K562 (cell line): ENCODE measurements around the gene POLR1A. TPM values are rescaled to one million over a fixed set of nuclear protein-coding genes. Genes with fewer than 3 reads are reported as not detected.

ENCODE experiments used
- ATAC-seq: fragments of 200-7000 bp; cut with Tn5 transposase; 3 replicates; pipeline ENCODE4 v1.9.1; 2020; ENCODE audit warnings: moderate library complexity
- BruUV-seq: library from RNA; stranded (reverse); fragments of 400-500 nt; replicated peaks from 2 replicates; lab custom pipeline; 2021; lab: Mats Ljungman, UMichigan
- CTCF ChIA-PET: fragments of 300-600 bp; formaldehyde crosslinking; extraction: SDS; loops from one replicate; lab custom pipeline; 2021; ENCODE audit warnings: low intra/inter-chr PET ratio; lab: Yijun Ruan, JAX
- POLR2A ChIA-PET: fragments of 300-600, 350-650 bp; sonication (Branson Sonifier 250); formaldehyde crosslinking; extraction: SDS; loops from one replicate; lab custom pipeline; 2021; ENCODE audit warnings: antibody characterized with exemption, inconsistent platforms; lab: Yijun Ruan, JAX
- DNase-seq, 4 experiments: peaks; one replicate each; pipeline versions ENCODE4 v3.0.0 to v3.0.0-alpha.2; 2011 to 2018; ENCODE audit warnings: low spot score in 3 of 4, mixed read lengths in 3 of 4; ENCODE audit errors: extremely low read depth in 1 of 4
- FAIRE-seq: peaks from 2 replicates; lab custom pipeline; 2011; peaks lifted over from hg19 to GRCh38; lab: Jason Lieb, UNC
- H2AFZ ChIP-seq: 2 replicates; pipeline ENCODE4 v1.6.0; 2011; ENCODE audit warnings: low read depth, low read length, control low read depth, inconsistent platforms
- H3K27ac ChIP-seq: fragments of 200-600 bp; 3 replicates; pipeline ENCODE4 v1.8.0; 2011; ENCODE audit warnings: low read depth, mild to moderate bottlenecking, control low read depth, inconsistent platforms, low read length, moderate library complexity, mixed read lengths; ENCODE audit errors: extremely low read depth
- H3K27me3 ChIP-seq, 2 experiments: fragments of 300-600 bp in 1 of 2; 2 replicates in 1 of 2; 3 replicates in 1 of 2; pipeline versions ENCODE4 v1.6.0 to v1.8.0; 2011; ENCODE audit warnings: inconsistent platforms in 2 of 2, low read length in 2 of 2, mild to moderate bottlenecking in 1 of 2, mixed read lengths in 1 of 2, moderate library complexity in 1 of 2; ENCODE audit not compliant: control insufficient read depth in 2 of 2, insufficient read depth in 2 of 2
- H3K36me3 ChIP-seq: fragments of 300-600 bp; 3 replicates; pipeline ENCODE4 v1.8.0; 2011; ENCODE audit warnings: mild to moderate bottlenecking, low read length, inconsistent platforms; ENCODE audit not compliant: control insufficient read depth, insufficient read depth
- H3K4me1 ChIP-seq, 2 experiments: fragments of 200-600 bp in 1 of 2; replicated peaks in 1 of 2; 2 replicates in 1 of 2; 3 replicates in 1 of 2; pipeline versions ENCODE4 v1.5.1 to v1.8.0; 2011; ENCODE audit warnings: inconsistent platforms in 2 of 2, low read length in 2 of 2, mild to moderate bottlenecking in 1 of 2, mixed read lengths in 1 of 2, moderate library complexity in 1 of 2; ENCODE audit not compliant: control insufficient read depth in 2 of 2, insufficient read depth in 2 of 2
- H3K4me2 ChIP-seq: 2 replicates; pipeline ENCODE4 v1.6.1; 2011; ENCODE audit warnings: low read length, control low read depth, inconsistent platforms, mixed read lengths; ENCODE audit not compliant: insufficient read depth
- H3K4me3 ChIP-seq: fragments of 200-600 bp; sonication (generic), shearing (Covaris generic); 2 replicates; pipeline ENCODE4 v1.5.1; 2016; ENCODE audit warnings: control low read depth, inconsistent platforms
- H3K79me2 ChIP-seq: fragments of 200-600 bp; 3 replicates; pipeline ENCODE4 v1.8.0; 2011; ENCODE audit warnings: low read length, inconsistent platforms; ENCODE audit not compliant: control insufficient read depth, insufficient read depth
- H3K9ac ChIP-seq, 2 experiments: 2 replicates each; pipeline versions ENCODE4 v1.6.0 to v1.6.1; 2011; ENCODE audit warnings: low read depth in 2 of 2, low read length in 2 of 2, control low read depth in 1 of 2, inconsistent platforms in 1 of 2, mild to moderate bottlenecking in 1 of 2, mixed read lengths in 1 of 2; ENCODE audit not compliant: insufficient read depth in 1 of 2
- H3K9me1 ChIP-seq: one replicate; pipeline ENCODE4 v1.6.0; 2011; ENCODE audit warnings: inconsistent platforms, mild to moderate bottlenecking, low read length, moderate library complexity; ENCODE audit not compliant: control insufficient read depth, insufficient read depth
- H3K9me3 ChIP-seq: replicated peaks from 2 replicates; pipeline ENCODE4 v1.5.1; 2011; ENCODE audit warnings: low read depth, low read length, inconsistent platforms; ENCODE audit not compliant: control insufficient read depth, insufficient read depth
- H4K20me1 ChIP-seq: replicated peaks from 2 replicates; pipeline ENCODE4 v1.6.1; 2011; ENCODE audit warnings: low read length, inconsistent platforms, mixed read lengths; ENCODE audit not compliant: control insufficient read depth, insufficient read depth
- ARID1B ChIP-seq: fragments of 450-650 bp; IDR thresholded peaks from 2 replicates; pipeline ENCODE4 v1.6.1; 2016; ENCODE audit warnings: antibody characterized with exemption, mild to moderate bottlenecking, inconsistent platforms
- MLLT1 ChIP-seq, 2 experiments: fragments of 450-650 bp; IDR thresholded peaks; 2 replicates each; pipeline ENCODE4 v1.6.1; 2016
- MTA2 ChIP-seq: fragments of 450-650 bp; IDR thresholded peaks from 2 replicates; pipeline ENCODE4 v1.6.1; 2016; ENCODE audit warnings: low read depth
- ZBTB7A ChIP-seq: IDR thresholded peaks from 2 replicates; pipeline ENCODE4 v1.6.1; 2011; ENCODE audit warnings: low read depth, mild to moderate bottlenecking, low read length, moderate library complexity, borderline replicate concordance; ENCODE audit not compliant: control insufficient read depth
- ZFP36 ChIP-seq: fragments of 150-350 bp; IDR thresholded peaks from 2 replicates; pipeline ENCODE4 v1.6.1; 2018; ENCODE audit warnings: low read length, low read depth; ENCODE audit not compliant: partially characterized antibody
- ZNF175 ChIP-seq: fragments of 200-800 bp; sonication (Bioruptor generic); IDR thresholded peaks from 2 replicates; pipeline ENCODE4 v1.6.1; 2016; ENCODE audit warnings: low read depth, mild to moderate bottlenecking, missing genetic modification characterization, missing compliant biosample characterization
- WGBS: fragments of 100-300 bp; shearing (Covaris generic); methylation state at CpG from one replicate; pipeline ENCODE4 v1.1.6; 2016; ENCODE audit warnings: low coverage, mixed read lengths; ENCODE audit not compliant: insufficient coverage; ENCODE audit errors: missing lambda C conversion rate; 5-methylcytosine and 5-hydroxymethylcytosine counted together
- in situ Hi-C: fragments of 300-500 bp; cut with MboI; formaldehyde crosslinking; loops from 4 replicates; pipeline ENCODE4 v1.15.0; 2018; ENCODE audit warnings: inconsistent platforms, mixed read lengths
- intact Hi-C: fragments of 100-400 bp; cut with micrococcal nuclease; formaldehyde crosslinking; loops from 2 replicates; pipeline ENCODE4 v1.14.2; 2022
- polyA plus RNA-seq, 8 experiments: library from polyadenylated mRNA; depleted of rRNA in 4 of 8; stranded (reverse) in 5 of 8; unstranded in 3 of 8; fragments of >200 nt; fragmentation: Nextera tagmentation in 2 of 8; fragmentation: Illumina TruSeq in 1 of 8; extraction: Ambion mirVana in 2 of 8; extraction: Trizol in 1 of 8; gene quantifications; 2 replicates each; pipeline versions ENCODE4 v1.2.1 to v1.2.3, GENCODE V29; 2011 to 2014; ENCODE audit warnings: inconsistent platforms in 1 of 8, missing spikeins in 1 of 8
- total RNA-seq, 7 experiments: library from RNA; depleted of rRNA in 6 of 7; stranded (reverse); fragments of >200 nt in 6 of 7; fragmentation: Illumina TruSeq in 2 of 7; extraction: Trizol in 2 of 7; gene quantifications; 2 replicates each; pipeline versions ENCODE4 v1.2.1 to v1.2.3, GENCODE V29; 2011 to 2021; ENCODE audit warnings: low replicate concordance in 1 of 7
- TF ChIP-seq, protein P1 (sequence below): fragments of 450-650 bp; IDR thresholded peaks from 2 replicates; pipeline ENCODE4 v1.6.1; 2017; ENCODE audit warnings: antibody characterized with exemption, mild to moderate bottlenecking

Gene POLR1A
- total and polyA plus RNA-seq, 9 of the 15 experiments (the other 6 are each of a cell fraction or from before 2014, with no cell fraction given) = 3.0 to 72.1 (median 21.8) TPM

DNA sequence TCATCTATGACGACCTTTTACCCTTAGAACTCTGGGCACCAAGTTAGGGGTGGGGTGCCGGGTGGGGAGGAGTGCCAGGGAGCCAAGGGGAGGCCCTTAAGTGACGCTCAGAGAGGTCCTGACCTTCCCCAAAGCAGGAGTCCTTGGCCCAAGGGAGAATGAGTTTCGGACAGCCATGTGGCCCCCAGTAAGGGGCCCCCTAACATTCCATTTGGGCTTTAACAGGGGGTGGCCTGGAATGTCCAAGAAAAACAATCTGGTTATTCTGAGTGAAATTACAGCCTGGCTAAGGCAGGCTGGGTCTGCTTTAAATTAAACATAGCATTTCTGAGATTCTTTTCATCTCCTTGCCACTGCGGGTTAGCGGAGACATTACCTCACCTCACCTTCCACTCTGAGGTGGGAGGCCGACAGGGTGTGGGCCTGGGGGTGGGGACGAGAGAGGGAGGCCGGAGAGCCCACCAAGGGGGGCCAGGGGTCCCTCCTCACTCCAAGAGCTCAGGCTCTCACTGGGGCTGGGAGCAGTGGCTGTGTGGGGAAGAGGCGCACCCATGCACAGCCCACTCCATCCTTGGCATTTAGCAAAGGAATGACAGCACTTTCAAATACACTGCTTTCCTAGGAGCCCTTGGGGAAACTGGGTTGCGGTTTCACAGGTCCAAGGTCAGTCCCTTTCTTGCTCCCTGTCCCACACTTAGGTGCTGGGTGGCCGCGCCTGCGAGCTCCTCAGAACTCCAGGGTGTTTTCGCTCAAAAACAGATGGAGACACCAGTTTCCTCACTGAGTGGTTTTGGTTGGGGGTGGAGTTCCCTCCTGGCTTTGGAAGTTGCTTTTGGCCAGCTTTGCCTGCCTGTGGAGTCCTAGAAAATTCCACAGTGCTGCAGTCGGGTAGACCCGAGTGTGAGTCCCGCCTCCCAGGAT lies 107.4 kb downstream of the POLR1A start:
- FAIRE-seq (no peak), DNase-seq (peak in 2 of 4 experiments; percentile 29 to 51), ATAC-seq (no peak)
- peak overlapping the region; percentile 30; the same call in 1 of the 2 replicates for H3K4me2 ChIP-seq
- H3K9me1 ChIP-seq = peaks cover 3% of the 10 kb centered on the region
- POLR2A ChIA-PET = interaction anchor here (2.3 kb wide), 1 partner anchor 9 kb away, joined by 15 read pairs; no protein-coding TSS in a partner anchor
- peak overlapping the region; percentile 32 to 62; a peak in 3 of 4 replicates for H3K9ac ChIP-seq
- H3K4me1 ChIP-seq = peaks cover 70 to 92% of the 10 kb centered on the region in 2 experiments
- intact Hi-C loops (loop anchor here (10.0 kb wide), 1 partner anchor 114 kb away; the partner anchor contains the start of gene ST3GAL5), in situ Hi-C loops (no loop called here)
- H2AFZ ChIP-seq = peak overlapping the region; percentile 78
- no peak overlapping the region for H3K4me3 ChIP-seq
- no peaks in the 10 kb centered on the region for H3K36me3 ChIP-seq
- no peaks in the 10 kb centered on the region for H4K20me1 ChIP-seq
- no peaks in the 10 kb centered on the region for H3K79me2 ChIP-seq
- BruUV-seq = no TSS peak
- no peaks in the 10 kb centered on the region for H3K9me3 ChIP-seq
- CTCF ChIA-PET = no interaction called here
- WGBS = 37% methylated on average over 15 of the region's 18 CpGs
- H3K27ac ChIP-seq = peak overlapping the region; percentile 46
- H3K27me3 ChIP-seq = no peaks in the 10 kb centered on the region
- TF ChIP-seq, protein P1, sequence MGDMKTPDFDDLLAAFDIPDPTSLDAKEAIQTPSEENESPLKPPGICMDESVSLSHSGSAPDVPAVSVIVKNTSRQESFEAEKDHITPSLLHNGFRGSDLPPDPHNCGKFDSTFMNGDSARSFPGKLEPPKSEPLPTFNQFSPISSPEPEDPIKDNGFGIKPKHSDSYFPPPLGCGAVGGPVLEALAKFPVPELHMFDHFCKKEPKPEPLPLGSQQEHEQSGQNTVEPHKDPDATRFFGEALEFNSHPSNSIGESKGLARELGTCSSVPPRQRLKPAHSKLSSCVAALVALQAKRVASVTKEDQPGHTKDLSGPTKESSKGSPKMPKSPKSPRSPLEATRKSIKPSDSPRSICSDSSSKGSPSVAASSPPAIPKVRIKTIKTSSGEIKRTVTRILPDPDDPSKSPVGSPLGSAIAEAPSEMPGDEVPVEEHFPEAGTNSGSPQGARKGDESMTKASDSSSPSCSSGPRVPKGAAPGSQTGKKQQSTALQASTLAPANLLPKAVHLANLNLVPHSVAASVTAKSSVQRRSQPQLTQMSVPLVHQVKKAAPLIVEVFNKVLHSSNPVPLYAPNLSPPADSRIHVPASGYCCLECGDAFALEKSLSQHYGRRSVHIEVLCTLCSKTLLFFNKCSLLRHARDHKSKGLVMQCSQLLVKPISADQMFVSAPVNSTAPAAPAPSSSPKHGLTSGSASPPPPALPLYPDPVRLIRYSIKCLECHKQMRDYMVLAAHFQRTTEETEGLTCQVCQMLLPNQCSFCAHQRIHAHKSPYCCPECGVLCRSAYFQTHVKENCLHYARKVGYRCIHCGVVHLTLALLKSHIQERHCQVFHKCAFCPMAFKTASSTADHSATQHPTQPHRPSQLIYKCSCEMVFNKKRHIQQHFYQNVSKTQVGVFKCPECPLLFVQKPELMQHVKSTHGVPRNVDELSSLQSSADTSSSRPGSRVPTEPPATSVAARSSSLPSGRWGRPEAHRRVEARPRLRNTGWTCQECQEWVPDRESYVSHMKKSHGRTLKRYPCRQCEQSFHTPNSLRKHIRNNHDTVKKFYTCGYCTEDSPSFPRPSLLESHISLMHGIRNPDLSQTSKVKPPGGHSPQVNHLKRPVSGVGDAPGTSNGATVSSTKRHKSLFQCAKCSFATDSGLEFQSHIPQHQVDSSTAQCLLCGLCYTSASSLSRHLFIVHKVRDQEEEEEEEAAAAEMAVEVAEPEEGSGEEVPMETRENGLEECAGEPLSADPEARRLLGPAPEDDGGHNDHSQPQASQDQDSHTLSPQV = peak; percentile 75
- TF ChIP-seq ZNF175 (CRISPR knock-in tag) (peak; percentile 77; the same call in 1 of the 2 replicates), ZFP36 (no peak), MTA2 (no peak), ARID1B (peak; percentile 14; the same call in 1 of the 2 replicates), ZBTB7A (peak; percentile 46; the same call in 1 of the 2 replicates), MLLT1 (IDR thresholded peaks at IDR 0.05) (peak in 1 of 2 experiments; percentile 12; a peak in 1 of 4 replicates)
